ENCODE data around the gene CARD14.

CARD14 gene

DNA sequence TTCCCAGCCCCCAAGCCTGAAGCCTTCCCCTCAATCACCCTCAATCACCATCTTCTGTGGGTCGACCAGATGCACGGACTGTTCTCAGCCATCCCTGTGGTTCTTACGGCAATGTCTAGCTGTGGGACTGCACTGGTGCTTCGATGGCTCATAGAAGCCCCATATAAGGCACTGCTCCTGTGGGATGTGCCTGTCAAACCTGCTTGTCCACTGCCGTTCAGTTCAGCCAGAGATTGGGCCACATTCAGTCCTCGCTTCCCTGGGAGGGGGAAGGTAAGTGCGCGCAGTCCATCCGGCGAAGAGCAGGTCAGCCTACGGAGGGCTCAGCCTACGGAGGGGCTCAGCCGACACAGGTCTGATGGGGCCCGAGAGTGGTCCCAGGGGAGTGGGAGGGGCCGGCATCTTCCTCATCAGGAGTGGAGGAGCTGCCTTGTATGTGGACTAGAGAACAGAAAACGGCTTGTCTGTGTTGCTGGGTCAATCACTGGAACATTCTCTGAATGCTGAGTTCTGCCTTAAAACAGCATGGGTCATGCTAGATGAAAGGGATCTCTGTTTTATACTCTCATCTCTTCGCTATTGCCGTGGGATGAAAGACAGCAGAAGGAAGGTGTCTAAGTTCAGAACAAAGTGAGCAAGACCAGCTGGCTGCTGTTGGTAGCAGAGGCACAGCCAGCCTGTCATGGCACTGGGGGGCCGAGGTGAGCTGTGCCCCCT, at the start of gene CARD14:
Gene CARD14, plus strand, starts transcription at position 247 of the 717 bp plus-strand sequence. CDS start 11,409 bp downstream, outside the sequence.
- no peak for DNase-seq

DNA sequence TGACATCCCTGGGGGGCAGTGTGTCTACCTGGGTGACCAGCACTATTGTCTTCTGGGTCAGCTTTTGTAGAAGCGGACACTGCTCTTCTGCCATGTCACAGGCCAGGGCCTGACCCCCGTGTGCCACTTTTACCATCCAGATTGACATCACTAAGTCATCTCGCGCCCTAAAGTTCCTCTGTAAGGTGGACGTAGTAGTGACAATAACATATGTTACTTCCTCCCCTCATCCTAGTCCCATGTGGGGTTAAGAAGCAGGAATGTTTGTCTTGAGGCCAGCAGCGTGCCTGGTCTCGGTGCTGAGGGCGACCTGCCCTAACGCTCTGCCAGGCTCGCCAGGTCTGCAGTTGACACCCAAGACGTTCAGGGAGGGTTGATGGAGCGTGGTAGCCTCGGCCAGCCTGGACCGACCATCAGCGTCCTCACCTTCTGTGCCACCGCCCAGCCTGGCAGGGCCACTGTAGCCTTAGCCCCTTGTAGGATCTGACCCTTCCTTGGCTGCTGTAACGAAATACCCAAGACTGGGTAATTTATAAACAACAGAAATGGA, 47.7 kb upstream of the CARD14 start:
- no peak for DNase-seq

DNA sequence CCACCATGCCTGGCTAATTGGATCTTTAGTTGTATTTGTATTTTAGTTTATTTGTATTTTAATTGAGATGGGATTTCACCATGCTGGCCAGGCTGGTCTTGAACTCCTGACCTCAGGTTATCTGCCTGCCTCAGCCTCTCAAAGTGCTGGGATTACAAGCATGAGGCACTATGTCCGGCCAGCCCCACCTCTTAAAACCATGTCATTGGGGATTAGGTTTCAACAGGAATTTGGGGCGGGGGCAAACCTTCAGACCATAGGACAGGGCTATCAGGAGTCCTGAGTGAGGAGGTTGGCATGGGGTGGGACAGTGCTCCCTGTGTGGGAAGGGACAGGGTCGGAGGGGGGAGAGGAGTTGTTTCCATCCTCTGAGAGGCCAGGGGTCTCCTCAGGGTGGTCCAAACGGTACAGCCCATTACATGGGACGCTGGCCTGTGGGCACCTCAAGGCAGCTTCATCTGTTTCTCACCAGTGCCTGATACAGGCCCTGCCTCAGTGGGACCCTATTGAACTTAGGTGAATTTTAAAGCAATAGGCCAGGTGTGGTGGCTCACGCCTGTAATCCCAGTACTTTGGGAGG, 46.8 kb upstream of the CARD14 start:
- no peak for DNase-seq

DNA sequence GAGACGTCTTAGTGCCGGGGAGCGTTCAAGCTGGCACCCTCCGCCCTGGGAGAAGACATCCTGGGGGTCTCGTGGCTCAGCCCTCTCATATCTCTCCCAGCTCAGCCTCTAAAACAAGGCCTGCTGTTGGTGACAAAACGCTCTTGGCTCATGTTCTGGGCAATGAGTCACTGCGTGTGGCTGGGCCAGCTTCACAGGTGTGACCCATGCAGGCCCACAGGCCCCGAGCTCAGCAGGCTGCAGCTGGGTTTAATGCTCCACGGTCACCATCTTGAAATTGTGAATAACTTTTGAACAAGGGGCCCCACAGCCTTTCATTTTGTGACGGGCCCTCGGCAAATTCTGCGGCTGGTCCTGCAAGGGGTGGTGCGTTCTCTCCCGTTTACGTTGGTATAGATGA, 46.0 kb upstream of the CARD14 start:
- DNase-seq: no peak

DNA sequence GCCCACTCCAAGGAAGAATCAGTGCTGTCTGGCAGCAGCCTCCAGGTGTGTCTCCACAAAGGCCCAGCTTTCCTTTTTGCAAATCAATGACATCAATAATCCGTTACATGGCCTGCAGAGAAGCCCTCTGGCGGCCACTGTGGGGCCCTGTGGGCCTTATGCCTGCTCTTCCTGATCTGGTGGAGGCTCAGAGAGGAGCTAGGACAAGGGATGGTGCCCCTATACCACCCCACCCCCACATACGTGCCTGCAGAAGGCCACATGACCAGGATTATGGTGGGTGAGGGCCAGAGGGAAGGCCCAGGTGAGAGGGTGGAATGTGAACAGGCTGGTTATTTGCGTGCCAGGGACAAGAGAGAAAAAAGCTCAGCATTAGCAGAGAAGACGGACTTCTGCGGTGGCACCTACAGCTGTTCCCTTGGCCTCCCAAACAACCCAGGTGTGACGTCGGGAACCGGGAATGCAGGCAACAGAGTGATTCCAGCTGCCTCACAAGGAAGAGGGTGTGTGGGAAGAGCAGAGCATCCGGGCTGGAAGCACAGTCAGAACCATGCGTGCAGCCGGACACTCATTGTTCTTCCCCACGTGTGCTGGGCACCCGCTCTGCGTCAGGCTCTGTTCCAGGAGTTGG, 45.4 kb upstream of the CARD14 start:
- DNase-seq: no peak

DNA sequence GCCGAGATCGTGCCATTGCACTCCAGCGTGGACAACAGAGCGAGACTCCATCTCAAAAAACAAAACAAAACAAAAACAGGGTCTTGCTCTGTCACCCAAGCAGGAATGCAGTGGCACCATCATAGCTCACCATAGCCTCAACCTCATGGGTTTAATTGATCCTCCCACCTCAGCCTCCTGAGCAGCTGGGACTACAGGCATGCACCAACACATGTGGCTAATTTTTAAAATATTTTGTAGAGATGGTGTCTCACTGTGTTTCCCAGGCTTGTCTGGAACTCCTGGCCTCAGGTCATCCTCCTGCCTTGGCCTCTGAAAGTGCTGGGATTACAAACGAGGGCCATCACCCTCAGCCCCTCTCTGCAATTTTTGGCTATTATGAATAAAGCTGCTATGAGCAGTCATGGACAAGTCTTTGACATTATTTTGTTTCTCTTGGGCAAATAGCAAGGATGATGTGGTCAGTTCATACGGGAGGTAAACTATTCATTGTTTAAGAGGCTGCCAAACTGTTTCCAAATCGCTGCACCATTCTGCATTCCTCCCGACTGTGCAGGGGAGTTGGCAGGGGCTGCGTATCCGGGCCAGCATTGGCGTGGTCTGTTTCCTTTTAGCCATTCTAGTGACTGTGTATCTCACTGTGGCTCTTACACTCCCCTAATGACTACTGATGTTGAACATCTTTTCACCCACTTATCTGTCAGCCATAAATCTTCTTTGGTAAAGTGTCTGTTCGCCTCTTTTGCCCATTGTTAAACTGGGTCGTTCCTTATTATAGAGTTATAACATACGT, 44.0 kb upstream of the CARD14 start:
- DNase-seq: no peak

DNA sequence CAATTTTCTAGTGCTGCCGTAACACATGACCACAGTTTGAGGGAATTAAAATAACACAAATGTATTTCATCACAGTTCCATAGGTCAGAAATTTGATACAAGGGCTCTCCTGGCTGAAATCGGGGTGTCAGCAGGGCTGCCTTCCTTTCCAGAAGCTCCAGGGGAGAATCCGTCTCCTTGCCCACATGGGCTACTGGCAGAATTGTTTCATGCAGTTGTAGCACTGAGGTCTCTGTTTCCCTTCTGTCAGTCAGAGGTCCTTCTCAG, 43.4 kb upstream of the CARD14 start:
- DNase-seq: no peak

DNA sequence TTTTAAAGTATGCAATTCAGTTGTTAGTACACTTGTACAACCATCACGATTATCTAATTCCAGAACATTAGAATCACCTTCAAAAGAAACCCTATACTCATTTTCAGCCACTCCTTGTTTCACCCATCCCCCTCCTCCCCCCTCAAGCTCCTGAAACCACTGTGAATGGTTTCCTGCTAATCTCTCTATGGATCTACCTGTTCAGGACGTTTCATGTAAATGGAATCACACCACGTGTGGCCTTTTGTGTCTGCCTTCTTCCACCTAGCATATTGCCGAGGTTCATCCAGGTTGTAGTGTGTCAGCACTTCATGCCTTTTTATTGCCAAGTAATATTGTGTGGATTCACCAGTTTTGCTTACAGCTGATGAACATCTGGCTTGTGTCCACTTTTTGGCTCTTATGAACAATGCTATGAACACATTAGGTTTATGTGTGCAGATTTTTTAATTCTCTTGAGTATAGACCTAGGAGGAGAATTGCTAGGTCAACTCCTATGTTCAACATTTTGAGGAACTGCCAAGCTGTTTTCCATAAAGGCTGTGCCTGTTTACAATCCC, 40.7 kb upstream of the CARD14 start:
- no peak for DNase-seq

DNA sequence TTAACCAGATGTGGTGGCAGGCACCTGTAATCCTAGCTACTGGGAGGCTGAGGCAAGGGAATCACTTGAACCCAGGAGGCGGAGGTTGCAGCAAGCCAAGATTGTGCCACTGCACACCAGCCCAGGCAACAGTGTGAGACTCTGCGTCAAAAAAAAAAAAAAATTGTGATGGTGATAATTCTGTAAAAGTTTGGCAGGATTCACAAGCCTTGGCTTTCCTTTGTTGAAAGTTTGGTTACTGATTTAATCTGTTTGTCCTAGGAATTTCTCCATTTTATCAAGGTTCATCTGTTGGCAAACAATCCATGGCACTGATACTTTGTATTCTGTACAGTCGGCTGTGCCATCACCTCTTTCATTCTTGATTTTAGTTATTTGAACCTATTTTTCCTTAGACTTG, 38.8 kb upstream of the CARD14 start:
- DNase-seq: no peak

DNA sequence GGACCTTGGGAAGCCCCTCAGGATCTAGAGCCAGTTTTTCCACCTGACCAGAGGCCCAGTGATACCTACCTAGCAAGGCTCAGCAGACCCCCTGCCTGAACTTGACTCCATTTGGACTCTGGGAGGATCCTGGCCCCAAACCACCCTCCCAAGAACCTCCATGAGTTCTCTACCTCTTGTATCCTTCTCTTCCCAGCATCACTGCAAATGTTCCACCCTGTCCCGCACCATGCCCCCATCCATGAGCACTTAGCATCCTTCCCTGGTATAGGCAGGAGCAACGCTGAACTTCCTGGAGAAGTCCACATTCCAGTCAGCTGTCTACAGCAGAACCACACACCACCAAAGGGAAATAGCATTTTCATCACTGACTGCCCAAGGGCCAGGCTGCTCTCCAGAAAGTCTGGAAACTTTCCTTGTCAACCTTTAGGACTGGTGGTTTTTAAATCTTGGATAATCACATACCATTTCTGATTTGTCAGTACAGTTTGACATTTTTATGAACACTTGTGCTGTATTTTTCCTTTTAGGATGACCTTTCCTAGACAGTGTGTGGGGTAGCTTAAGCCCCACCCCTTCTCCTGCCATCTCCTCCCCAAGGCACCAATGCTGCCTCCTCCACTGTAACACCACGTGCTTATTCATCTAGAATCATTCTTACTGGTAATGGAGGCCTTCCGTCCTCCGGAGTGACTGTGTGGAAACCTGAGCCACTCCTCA, 36.8 kb upstream of the CARD14 start:
- DNase-seq: no peak

DNA sequence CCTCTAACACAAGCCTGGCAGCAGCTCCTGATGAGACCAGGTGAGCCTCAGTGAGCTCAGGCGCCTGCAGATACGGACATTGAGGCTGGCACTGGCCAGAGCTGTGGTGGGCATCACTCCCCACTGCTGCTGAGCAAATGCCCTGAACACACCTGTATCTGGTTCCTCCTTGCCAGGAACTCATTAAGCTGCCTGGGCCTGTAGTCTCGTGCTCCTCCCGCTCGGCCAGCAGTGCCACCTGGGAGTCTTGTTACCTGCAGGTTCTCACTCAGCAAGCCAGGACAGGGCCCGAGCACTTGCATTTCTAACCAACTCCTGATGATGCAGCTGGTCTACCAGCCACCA, 36.2 kb upstream of the CARD14 start:
- no peak for DNase-seq

DNA sequence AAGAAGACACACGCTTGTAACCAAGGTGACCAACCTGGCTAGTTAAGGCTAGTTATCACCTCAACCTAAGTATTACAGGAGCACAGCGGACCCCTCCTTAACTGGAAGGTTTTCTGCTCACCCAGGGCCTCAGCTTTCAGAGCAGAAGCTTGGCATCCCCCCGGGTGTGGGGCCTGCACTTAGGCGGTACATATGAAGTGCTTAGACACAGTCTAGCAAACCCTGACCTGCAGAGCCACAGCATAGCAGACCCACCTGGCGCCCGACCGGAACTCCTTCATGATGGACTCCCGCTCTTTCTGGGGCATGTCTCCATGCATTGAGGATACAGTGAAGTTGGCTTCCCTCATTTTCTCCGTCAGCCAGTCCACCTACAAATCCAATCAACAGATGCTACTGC, 32.7 kb upstream of the CARD14 start:
- no peak for DNase-seq

DNA sequence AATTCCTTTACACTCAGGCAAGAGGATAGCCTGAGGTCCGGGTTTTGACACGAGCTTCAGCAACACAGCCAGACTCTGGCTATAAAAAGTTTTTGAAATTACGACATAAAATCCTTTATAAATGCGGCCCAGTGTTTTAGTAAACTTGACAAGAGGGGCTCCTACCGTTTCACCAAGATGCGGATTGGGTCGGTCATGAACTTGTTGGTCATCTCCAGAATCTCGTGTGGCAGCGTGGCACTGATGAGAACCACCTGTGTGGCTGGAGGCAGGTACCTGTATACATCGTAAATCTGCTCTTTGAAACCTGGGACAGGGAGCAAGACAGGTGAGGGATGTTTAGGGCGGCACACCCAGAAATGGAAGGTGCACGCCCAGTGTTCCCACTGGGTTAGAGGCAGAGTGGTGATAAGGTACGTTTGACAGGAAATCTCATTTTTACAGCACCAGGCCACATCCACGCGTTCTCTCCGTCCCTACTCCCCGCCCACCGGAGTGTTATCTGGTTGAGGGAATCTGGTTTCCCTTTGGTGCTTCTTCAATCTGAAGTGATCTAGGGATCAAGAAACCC, 30.9 kb upstream of the CARD14 start:
- no peak for DNase-seq

DNA sequence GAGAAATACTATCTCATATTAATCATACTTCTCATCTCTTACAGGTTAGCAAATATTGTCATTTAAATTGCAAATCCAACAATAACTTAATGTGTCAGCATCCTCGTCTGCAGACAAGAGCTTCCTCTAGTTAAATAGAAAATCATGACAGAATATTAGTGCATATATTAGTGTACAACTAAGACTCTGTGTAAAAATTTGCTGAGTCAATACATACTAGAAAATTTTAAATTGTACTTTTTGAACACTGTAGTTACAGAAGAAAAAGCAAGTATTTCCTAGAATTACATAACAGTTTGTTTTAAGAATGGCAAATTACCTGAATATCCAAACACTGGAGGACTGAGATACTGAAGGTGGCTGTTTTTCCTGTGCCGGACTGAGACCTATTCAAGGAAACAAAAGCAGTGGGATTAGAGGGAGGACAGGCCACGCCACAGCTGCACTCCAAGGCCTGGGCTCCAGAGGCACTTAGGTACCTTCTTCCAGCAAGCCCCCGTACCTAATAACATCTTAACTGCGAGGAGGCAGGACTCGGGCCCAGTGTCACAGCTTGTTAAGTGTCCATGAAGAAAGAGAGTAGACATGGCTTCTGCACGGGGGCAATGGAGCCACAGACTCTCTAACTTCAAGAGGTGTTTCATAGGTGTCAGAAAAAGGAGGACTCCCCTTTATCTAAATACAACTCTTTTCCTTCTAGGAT, 28.2 kb upstream of the CARD14 start:
- DNase-seq: no peak

DNA sequence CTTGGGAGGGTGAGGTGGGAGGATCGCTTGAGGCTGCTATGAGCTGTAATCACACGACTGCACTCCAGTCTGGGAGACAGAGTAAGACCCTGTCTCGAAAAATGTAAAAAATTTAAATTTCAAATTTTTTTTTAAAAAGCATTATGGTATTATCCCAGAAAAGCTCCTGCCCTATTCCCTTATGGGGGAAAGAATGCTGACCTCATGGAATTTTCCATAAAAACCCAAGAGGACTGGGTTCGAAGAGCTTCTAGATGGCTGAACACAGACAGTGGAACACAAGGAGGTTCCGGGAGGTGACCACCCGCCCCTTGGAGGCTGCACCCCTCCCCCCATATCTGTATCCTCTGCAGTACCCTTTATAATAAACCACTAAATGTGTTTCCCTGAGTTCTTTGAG, 26.9 kb upstream of the CARD14 start:
- no peak for DNase-seq

DNA sequence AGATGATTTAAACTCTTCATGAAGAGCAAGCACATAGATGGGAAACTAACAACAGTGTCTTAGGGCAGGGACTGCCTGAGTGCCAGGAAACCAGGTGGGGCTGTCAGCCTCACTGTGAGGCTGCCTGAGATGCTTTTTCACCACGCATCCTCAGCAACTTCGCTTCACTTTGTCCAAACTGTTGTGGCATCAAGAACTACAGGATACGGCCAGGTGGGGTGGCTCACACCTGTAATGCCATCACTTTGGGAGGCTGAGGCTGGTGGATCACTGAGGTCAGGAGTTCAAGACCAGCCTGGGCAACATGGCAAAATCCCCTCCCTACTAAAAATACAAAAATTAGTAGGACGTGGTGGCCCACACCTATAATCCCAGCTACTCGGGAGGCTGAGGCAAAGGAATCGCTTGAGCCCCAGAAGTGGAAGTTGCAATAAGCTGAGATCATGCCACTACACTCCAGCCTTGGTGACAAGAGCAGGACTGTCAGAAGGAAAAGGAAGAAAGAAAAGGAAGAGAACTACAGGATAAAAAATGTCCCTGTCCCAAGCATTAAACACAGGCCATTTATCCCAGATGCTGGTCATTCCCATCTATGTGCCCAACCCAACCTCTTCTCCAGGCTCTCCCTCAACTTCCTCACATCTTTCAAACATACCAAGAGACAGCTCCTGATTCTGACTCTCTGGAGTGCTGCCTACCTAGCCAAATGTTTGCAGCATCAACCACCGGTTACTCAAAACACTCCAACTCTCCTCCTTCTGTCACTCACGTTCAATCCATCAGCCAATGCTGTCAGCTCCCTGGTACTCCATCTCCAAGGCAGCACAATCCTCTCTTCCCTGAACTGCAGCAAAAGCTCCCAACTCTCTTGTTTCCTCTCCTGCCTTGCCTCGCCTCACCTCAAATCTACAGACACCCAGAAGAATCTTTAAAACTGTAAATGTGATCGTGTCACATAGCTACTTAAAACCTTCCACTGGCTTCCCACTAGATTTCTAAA, 24.5 kb upstream of the CARD14 start:
- DNase-seq: no peak

DNA sequence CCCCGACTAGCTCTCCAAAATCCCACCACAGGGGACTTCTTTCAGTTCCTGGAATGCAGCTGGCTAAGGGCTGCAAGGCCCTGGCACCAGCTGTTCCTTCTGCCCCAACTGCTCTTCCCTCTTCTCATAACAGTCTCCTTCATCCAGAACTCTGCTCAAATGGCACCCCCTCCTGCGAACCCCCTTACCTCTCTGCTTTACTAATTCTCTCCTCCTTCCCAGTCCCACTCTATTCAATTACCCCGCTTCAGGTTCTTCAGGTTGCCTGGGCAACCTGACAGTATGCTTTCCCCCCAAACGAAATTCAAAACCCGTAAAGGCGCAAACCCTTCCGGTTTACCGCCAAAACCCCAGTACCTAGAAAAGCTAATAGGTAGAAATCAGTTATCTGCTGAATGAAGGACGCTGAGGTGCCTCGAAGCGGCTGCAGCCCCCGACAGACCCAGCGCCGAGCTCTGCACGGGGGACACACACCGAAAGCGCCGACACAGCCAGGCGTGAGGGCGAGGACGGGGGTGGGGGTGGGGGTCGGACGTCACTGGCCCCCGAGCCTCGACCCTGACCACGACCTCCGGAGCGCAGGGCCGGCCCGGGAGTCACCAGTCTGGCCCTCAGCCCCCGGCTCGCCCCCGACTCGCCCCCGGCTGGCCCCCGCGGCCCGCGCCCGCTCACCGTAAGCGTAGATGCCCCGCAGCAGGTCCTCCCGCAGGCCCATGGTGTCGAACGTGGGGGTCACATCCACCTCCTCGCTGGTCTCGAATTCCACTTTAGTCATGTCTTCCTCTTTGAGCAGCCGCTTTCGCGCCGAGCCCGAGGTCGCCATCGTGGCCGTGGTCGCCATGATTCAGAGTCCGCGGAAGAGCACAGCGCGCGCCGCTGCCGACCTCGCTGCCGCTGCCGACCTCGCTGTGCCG, 23.5 kb upstream of the CARD14 start:
- DNase-seq: no peak

DNA sequence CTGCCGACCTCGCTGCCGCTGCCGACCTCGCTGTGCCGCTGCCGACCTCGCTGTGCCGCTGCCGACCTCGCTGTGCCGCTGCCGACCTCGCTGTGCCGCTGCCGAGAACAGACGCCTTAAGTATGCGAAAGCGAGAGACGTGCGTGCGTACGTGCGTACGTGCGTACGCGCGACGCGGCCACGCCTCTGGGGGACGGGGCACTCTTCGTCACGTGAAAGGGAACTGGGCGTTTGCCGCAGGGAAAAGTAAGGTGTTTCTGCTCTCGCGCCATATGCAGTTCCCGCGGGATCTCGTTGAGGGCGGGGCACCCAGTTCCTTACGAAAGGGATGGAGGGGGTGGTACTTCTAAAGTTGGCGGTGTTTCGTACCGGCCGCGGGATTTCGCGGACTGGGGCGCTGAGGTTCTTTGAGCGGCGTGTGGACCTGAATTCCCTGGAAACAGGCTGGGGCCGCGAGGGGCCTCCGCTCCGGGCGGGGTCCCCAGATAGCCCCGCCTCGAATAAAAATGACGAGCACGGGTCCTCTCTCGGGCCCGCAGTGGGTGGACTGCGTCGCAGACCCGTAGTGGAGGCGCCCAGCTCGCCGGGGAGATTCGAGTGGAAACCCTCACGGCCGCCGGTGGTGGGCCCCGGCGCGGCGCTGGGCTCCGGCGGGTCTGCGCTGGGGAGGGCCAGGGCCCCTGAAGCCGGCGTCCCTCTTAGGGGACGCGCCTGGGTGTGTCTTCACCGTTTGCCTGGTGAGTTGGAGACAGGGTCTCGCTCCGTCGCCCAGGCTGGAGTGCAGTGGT, 22.6 kb upstream of the CARD14 start, which contains the start of gene EIF4A3:
Gene EIF4A3, minus strand, starts transcription at position 94 of the 788 bp plus-strand sequence. CDS start 167 bp downstream, outside the sequence.
- DNase-seq: peak; percentile 95
